Measurements from ENCODE around the gene PUDP.

- TF ChIP-seq CTCF (IDR thresholded peaks at IDR 0.05) (no peak), POLR2A (IDR thresholded peaks at IDR 0.05) (no peak), POLR2AphosphoS5 (IDR thresholded peaks at IDR 0.05; ENCODE audit: insufficient read depth in 1 of 2, low read depth in 1 of 2) (no peak)
Measured at GRCh38 chrX:7112071-7112470, 35.9 kb downstream of the PUDP start.
